ENCODE data around the gene MLF2. TPM values are rescaled to one million over a fixed set of nuclear protein-coding genes. Genes with fewer than 3 reads are reported as not detected.

The MLF2 gene
- total and polyA plus RNA-seq, 2 of the 13 experiments (the other 11 are each of a cell fraction or from before 2014, with no cell fraction given) = 88.1 to 167 TPM

DNA sequence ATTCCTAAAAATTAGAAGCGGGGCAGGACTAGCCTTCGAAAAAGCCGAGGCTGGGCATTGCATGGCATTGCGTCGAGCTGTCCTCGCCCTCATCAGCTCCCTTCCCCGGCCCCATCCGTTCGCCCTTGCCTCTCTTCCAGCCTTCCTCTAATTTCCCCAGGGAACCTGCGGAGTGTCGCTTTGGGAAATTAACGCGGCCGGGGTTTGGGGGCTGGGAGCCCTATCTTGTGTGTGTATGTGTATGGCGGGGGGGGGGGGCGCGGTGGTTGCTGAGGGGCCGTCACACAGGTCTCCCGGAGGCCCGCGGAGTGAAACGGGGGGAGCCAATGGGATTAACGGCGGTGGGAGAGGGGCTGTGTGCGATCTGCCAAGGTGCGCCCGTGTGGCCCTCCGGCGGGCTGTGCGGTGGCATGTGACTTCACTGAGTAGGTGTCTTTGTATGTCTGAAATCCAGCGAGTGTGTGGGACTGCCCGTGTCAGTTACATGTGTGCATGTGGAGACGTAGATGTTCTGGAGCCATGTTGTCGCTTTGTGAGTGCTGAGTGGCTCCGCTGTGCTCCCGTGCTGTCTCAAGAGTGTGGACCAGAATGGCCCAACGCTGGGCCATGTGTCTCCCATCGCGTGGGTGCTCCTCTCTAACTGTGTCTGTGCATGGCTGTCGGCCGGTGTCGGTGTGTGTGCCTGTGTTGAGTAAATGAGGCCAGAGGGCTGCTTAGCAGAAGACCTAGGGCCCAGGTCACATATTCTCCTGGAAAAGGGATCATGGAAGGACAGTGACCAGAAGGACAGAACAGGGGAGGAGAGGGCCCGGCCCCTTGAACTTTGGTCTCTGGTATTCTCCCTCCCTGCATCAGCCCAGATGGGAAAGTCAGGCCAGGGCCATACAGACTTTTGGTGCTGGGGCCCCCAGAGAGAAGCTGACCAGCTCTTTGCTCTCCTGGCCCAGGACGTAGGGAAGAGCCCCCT is 14.7 kb upstream of the MLF2 start (continued):
- TF ChIP-seq ZNF232 (CRISPR knock-in tag; IDR thresholded peaks at IDR 0.05; ENCODE audit: borderline replicate concordance) (no peak), PATZ1 (CRISPR knock-in tag; IDR thresholded peaks at IDR 0.05) (peak; percentile 67), ZBTB26 (CRISPR knock-in tag; IDR thresholded peaks at IDR 0.05; ENCODE audit: borderline replicate concordance) (peak; percentile 50; the same call in 1 of the 2 replicates), ZNF724P (CRISPR knock-in tag; IDR thresholded peaks at IDR 0.05; ENCODE audit: borderline replicate concordance) (no peak), ATRX (CRISPR knock-in tag; IDR thresholded peaks at IDR 0.05; ENCODE audit: borderline replicate concordance) (no peak), PTBP1 (IDR thresholded peaks at IDR 0.05; ENCODE audit: low read depth, low read length, poor library complexity, severe bottlenecking) (peak; percentile 3), ZSCAN31 (CRISPR knock-in tag; IDR thresholded peaks at IDR 0.05; ENCODE audit: low read depth) (no peak), NAIF1 (CRISPR knock-in tag; IDR thresholded peaks at IDR 0.05; ENCODE audit: borderline replicate concordance) (no peak), ZNF251 (CRISPR knock-in tag; IDR thresholded peaks at IDR 0.05) (no peak), ZNF773 (CRISPR knock-in tag; IDR thresholded peaks at IDR 0.05; ENCODE audit: borderline replicate concordance) (no peak), ZNF224 (CRISPR knock-in tag; IDR thresholded peaks at IDR 0.05) (no peak), HMG20A (CRISPR knock-in tag; IDR thresholded peaks at IDR 0.05; ENCODE audit: borderline replicate concordance) (no peak), ZBTB2 (CRISPR knock-in tag; IDR thresholded peaks at IDR 0.05; ENCODE audit: low read depth) (no peak)
- TF ChIP-seq, protein P1, sequence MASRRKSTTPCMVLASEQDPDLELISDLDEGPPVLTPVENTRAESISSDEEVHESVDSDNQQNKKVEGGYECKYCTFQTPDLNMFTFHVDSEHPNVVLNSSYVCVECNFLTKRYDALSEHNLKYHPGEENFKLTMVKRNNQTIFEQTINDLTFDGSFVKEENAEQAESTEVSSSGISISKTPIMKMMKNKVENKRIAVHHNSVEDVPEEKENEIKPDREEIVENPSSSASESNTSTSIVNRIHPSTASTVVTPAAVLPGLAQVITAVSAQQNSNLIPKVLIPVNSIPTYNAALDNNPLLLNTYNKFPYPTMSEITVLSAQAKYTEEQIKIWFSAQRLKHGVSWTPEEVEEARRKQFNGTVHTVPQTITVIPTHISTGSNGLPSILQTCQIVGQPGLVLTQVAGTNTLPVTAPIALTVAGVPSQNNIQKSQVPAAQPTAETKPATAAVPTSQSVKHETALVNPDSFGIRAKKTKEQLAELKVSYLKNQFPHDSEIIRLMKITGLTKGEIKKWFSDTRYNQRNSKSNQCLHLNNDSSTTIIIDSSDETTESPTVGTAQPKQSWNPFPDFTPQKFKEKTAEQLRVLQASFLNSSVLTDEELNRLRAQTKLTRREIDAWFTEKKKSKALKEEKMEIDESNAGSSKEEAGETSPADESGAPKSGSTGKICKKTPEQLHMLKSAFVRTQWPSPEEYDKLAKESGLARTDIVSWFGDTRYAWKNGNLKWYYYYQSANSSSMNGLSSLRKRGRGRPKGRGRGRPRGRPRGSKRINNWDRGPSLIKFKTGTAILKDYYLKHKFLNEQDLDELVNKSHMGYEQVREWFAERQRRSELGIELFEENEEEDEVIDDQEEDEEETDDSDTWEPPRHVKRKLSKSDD (CRISPR knock-in tag; IDR thresholded peaks at IDR 0.05; ENCODE audit: low read depth) = no peak
- TF ChIP-seq, protein P2, sequence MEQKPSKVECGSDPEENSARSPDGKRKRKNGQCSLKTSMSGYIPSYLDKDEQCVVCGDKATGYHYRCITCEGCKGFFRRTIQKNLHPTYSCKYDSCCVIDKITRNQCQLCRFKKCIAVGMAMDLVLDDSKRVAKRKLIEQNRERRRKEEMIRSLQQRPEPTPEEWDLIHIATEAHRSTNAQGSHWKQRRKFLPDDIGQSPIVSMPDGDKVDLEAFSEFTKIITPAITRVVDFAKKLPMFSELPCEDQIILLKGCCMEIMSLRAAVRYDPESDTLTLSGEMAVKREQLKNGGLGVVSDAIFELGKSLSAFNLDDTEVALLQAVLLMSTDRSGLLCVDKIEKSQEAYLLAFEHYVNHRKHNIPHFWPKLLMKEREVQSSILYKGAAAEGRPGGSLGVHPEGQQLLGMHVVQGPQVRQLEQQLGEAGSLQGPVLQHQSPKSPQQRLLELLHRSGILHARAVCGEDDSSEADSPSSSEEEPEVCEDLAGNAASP (CRISPR knock-in tag; IDR thresholded peaks at IDR 0.05; ENCODE audit: borderline replicate concordance) = peak; percentile 90; the same call in 1 of the 2 replicates
